Heart right ventricle (tissue), 16 donors: ENCODE data around the gene SH2D3C. TPM values are rescaled to one million over a fixed set of nuclear protein-coding genes. Genes with fewer than 3 reads are reported as not detected.

Experiments
- ATAC-seq, 8 donors: fragments of 200-7000 bp; cut with Tn5 transposase; one replicate each; pipeline ENCODE4 v1.9.1; 2020; ENCODE audit warnings: mild to moderate bottlenecking in 8 of 8, moderate library complexity in 8 of 8, moderate number of reproducible peaks in 1 of 8
- DNase-seq, 2 donors: peaks; one replicate each; pipeline ENCODE4 v3.0.0-alpha.2; 2020
- H3K27ac ChIP-seq, 10 donors: fragments of 200-600 bp; sonication (generic) in 2 of 10; one replicate each; pipeline versions ENCODE4 v1.5.0 to v1.8.0; 2020 to 2022; ENCODE audit warnings: mild to moderate bottlenecking in 3 of 10
- H3K27me3 ChIP-seq, 7 donors: fragments of 200-600 bp; one replicate each; pipeline ENCODE4 v1.8.0; 2021 to 2022; ENCODE audit warnings: mild to moderate bottlenecking in 2 of 7
- H3K36me3 ChIP-seq, 9 donors: fragments of 200-600 bp; sonication (generic) in 1 of 9; one replicate each; pipeline versions ENCODE4 v1.5.0 to v1.8.0; 2020 to 2022; ENCODE audit warnings: mild to moderate bottlenecking in 2 of 9
- H3K4me1 ChIP-seq, 9 donors: fragments of 200-600 bp; sonication (generic) in 1 of 9; one replicate each; pipeline versions ENCODE4 v1.5.0 to v1.8.0; 2020 to 2022; ENCODE audit warnings: mild to moderate bottlenecking in 4 of 9
- H3K4me3 ChIP-seq, 10 donors: fragments of 200-600 bp; sonication (generic) in 2 of 10; one replicate each; pipeline versions ENCODE4 v1.5.0 to v1.8.0; 2020 to 2022; ENCODE audit warnings: mild to moderate bottlenecking in 7 of 10, moderate library complexity in 2 of 10
- H3K9me3 ChIP-seq, 11 donors: fragments of 200-600 bp in 10 of 11; sonication (generic) in 2 of 11; one replicate each; pipeline versions ENCODE4 v1.5.0 to v1.8.0; 2013 to 2022; ENCODE audit warnings: mild to moderate bottlenecking in 2 of 11, control low read depth in 1 of 11, moderate library complexity in 1 of 11
- CTCF ChIP-seq, 9 donors: fragments of 200-600 bp; sonication (generic) in 2 of 9; IDR thresholded peaks; one replicate each; pipeline versions ENCODE4 v1.5.0 to v1.8.0; 2021 to 2022; ENCODE audit warnings: antibody characterized with exemption in 9 of 9, mild to moderate bottlenecking in 5 of 9, moderate library complexity in 1 of 9
- WGBS, 2 donors: extraction: QIAGEN DNeasy Blood & Tissue Kit; methylation state at CpG; one replicate each; pipeline ENCODE4 v1.1.7; 2013; ENCODE audit warnings: inconsistent platforms in 1 of 2; 5-methylcytosine and 5-hydroxymethylcytosine counted together
- intact Hi-C, 10 donors: fragments of 100-400 bp; cut with DNase I; formaldehyde crosslinking; loops; one replicate each; pipeline versions ENCODE4 v1.11.1 to v1.14.2; 2022
- polyA plus RNA-seq, 2 donors: library from polyadenylated mRNA; stranded (reverse); fragments of 200-250 nt; gene quantifications; one replicate each; pipeline ENCODE4 v1.2.3, GENCODE V29; 2013
- total RNA-seq, 10 donors: library from RNA; stranded (reverse); fragmentation: NEBNext Ultra II Directional in 3 of 10; extraction: Animal tissue kit (Norgen Biotek cat#: 25700) in 3 of 10; gene quantifications; one replicate each; pipeline versions ENCODE4 v1.2.1 to v1.2.4, GENCODE V29; 2021 to 2023
- donor health status: Arrhythmogenic right ventricular cardiomyopathy.
- donor health status: ischemic (EF 13 %, LVEDD 7.1; RV severe dilation, severe dysfunction).
- donor health status: healthy with polysubstance abuse.
- donor health status: DM: no; HTN: yes; CAD: no.
- donor health status: DM: no; HTN: no; CAD: no.
- donor health status: ischemic (EF 25% LVEDD 6.9; RV normal size, moderate dysfunction).
- donor health status: ischemic (EF 25% LVEDD 5.7; RV mildly dilated, moderate dysfunction).
- donor health status: healthy.
- donor health status: DM: yes; HTN: yes; CAD: no.
- donor health status: Ischemic cardiomyopathy.
- donor health status: ischemic (EF 35%, LVEDD 5.7; RV mildly dilated, moderate dysfunction).
- donor health status: nonischemic (EF 11% LVEDD 7.7; RV severe dilation, severe dysfunction).
- donor health status: DM: yes; HTN: yes; CAD: no.
- donor health status: PGD.
- donor health status: ischemic (EF 29% LVEDD 5.4; RV normal size, mild dysfunction).
- donor health status: nonischemic (EF 23%, LVEDD 6.1; RV moderate dilation, normal function).

The SH2D3C gene
- total and polyA plus RNA-seq, 12 donors, result 10.9 to 36.7 (median 18.8) TPM

DNA sequence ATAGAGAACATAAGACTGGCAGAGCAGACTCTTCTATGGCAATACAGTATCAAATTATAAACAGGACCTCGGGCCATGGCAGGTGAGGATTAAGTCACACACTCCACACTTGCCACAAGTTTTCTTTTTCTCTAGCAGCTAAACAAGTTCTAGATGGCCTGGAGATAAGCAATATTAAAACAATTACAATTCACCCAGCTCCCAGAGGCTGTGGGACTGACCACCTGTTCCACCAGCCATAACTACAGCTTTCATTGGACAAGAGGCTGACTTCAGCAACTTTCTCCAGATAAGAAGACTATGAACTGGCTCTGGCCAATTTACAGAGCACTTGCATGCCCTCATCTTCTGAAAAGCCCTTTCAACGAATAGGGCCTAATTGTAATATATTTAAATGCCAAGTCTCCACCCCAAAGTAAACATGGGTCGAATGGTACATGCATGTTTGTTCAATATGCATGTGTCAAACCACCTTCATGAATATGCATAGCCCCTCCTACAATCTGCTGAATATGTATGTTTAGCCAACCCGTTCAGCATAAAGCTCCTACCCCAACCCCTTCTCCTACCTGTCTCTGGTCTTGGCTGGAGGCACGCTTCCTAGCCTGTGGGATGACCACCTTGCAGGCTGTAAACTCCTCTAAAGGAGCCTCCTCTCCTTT, 77.7 kb downstream of the SH2D3C start:
- ATAC-seq (no peak), DNase-seq (no peak)
- intact Hi-C loops, result no loop called here
- Histone ChIP-seq H3K9me3 (no peaks in the 10 kb centered on the region), H3K4me3 (no peak overlapping the region), H3K36me3 (no peaks in the 10 kb centered on the region), H3K27ac (no peak overlapping the region), H3K27me3 (no peaks in the 10 kb centered on the region), H3K4me1 (peaks cover 0 to 17% (median 5%) of the 10 kb centered on the region in 9 donors)
- 81 to 87% methylated on average over 5 of the region's 5 CpGs for WGBS, 2 donors
- TF ChIP-seq CTCF (IDR thresholded peaks at IDR 0.05), result no peak

- Histone ChIP-seq H3K9me3 (no peaks in the 10 kb centered on the region), H3K4me1 (peaks cover 0 to 17% (median 5%) of the 10 kb centered on the region in 9 donors), H3K36me3 (peaks cover 0 to 4% (median 0%) of the 10 kb centered on the region in 9 donors), H3K27ac (peak overlapping the region in 8 of 10 donors; percentile 42 to 93 (median 86)), H3K4me3 (no peak overlapping the region), H3K27me3 (no peaks in the 10 kb centered on the region)
- no peak for TF ChIP-seq CTCF (IDR thresholded peaks at IDR 0.05)
- intact Hi-C loops, result no loop called here
- no peak for ATAC-seq
- no peak for DNase-seq
- WGBS, 2 donors, result 96% methylated on average over 2 of the region's 2 CpGs
These were observed 78.3 kb downstream of the SH2D3C start for GRCh38 chr9:127700140-127700539.

DNA sequence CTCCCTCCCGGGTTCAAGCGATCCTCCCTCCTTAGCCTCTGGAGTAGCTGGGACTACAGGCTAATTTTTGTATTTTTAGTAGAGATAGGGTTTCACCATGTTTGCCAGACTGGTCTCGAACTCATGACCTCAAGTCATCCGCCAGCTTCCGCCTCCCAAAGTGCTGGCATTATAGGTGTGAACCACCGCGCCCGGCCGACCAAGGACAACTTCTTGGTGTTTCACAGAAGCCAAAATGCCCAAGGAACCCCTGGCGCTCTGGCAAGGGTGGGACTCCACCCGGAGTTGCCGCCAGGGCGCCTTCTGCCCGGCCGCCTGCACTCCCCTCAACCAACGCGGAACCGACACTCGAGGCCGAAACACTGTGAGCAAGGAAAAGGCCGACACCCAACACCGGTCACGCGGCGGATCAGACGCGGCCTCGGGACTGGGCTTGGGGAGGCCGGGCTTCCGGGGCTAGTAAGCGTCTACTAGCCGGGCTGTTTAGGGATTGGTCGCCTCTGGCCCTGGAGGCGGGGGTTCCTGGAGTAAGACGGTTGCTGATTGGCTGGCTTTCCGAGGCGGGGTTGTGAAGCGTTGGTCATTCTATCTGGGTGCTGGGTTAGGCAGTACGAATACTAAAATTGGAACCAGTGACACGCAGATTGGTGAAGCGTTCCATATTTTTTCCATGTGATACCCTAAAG, 79.3 kb downstream of the SH2D3C start:
- peaks cover 0 to 17% (median 5%) of the 10 kb centered on the region in 9 donors for H3K4me1 ChIP-seq
- H3K4me3 ChIP-seq, result peak overlapping the region in 8 of 10 donors; percentile 11 to 49 (median 38)
- DNase-seq (peak; percentile 96 to 99), ATAC-seq (peak; percentile 98 to 99 (median 99))
- peak overlapping the region; percentile 68 to 93 (median 86) for H3K27ac ChIP-seq
- 12 to 13% methylated on average over 41 of the region's 41 CpGs for WGBS, 2 donors
- peaks cover 0 to 6% (median 0%) of the 10 kb centered on the region in 9 donors for H3K36me3 ChIP-seq
- no peaks in the 10 kb centered on the region for H3K27me3 ChIP-seq
- intact Hi-C loops, result loop anchor here in 1 of 10 donors (10.0 kb wide), 1 partner anchor 204 kb away; no protein-coding TSS in a partner anchor
- TF ChIP-seq CTCF (IDR thresholded peaks at IDR 0.05), result peak in 5 of 9 donors; percentile 13 to 32 (median 24)
- no peaks in the 10 kb centered on the region for H3K9me3 ChIP-seq

DNA sequence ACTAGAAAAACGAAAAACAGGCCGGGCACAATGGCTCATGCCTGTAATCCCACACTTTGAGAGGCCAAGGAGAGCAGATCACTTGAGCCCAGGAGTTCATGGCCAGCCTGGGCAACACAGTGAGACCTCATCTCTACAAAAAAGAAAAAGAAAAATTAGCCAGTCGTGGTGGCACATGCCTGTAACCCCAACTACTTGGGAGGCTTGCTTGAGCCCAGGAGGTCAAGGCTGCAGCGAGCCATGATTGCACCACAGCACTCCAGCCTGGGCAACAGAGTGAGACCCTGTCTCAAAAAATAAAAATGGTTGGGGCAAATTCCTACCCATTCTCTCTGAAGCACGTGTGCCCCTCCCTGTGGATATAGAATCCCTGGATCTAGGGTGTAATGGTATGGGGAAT, 80.1 kb downstream of the SH2D3C start:
- peaks cover 0 to 17% (median 5%) of the 10 kb centered on the region in 9 donors for H3K4me1 ChIP-seq
- no peak overlapping the region for H3K4me3 ChIP-seq
- H3K9me3 ChIP-seq, result no peaks in the 10 kb centered on the region
- intact Hi-C loops, result loop anchor here in 1 of 10 donors (10.0 kb wide), 1 partner anchor 204 kb away; no protein-coding TSS in a partner anchor
- H3K27ac ChIP-seq, result peak overlapping the region in 6 of 10 donors; percentile 72 to 93 (median 88)
- H3K36me3 ChIP-seq, result peaks cover 0 to 11% (median 0%) of the 10 kb centered on the region in 9 donors
- no peaks in the 10 kb centered on the region for H3K27me3 ChIP-seq
- DNase-seq (no peak), ATAC-seq (no peak)
- 92 to 95% methylated on average over 5 of the region's 5 CpGs for WGBS, 2 donors
- no peak for TF ChIP-seq CTCF (IDR thresholded peaks at IDR 0.05)
